NB4 (cell line): Measurements from ENCODE around the gene COPE.

Experiments
- CTCF ChIP-seq: IDR thresholded peaks from one replicate; pipeline ENCODE4 v1.5.1; 2012; ENCODE audit warnings: low read depth, low read length
- MAX ChIP-seq: IDR thresholded peaks from 2 replicates; pipeline ENCODE4 v1.6.1; 2011; ENCODE audit warnings: low read depth, low read length
- MYC ChIP-seq: IDR thresholded peaks from 2 replicates; pipeline ENCODE4 v1.6.1; 2011; ENCODE audit warnings: low read depth, low read length
- POLR2A ChIP-seq: IDR thresholded peaks from 2 replicates; pipeline ENCODE4 v1.6.1; 2011; ENCODE audit warnings: mild to moderate bottlenecking; ENCODE audit not compliant: insufficient read length; ENCODE audit errors: extremely low read depth

- no peak for TF ChIP-seq CTCF
- TF ChIP-seq MAX, result no peak
- no peak for TF ChIP-seq MYC
- no peak for TF ChIP-seq POLR2A
Observed at GRCh38 chr19:18893587-18894253, 25.5 kb downstream of the COPE start.
